Esophagus squamous epithelium (tissue), 5 donors: ENCODE results near the gene TMEM164. TPM values are rescaled to one million over a fixed set of nuclear protein-coding genes. Genes with fewer than 3 reads are reported as not detected.

Experiments used
- DNase-seq: peaks from one replicate; lab custom pipeline; 2025; lab: John Stamatoyannopoulos, UW
- H3K27ac ChIP-seq, 4 donors: fragments of 200-600 bp; sonication (generic); one replicate each; pipeline ENCODE4 v1.5.1; 2016 to 2019; ENCODE audit warnings: mild to moderate bottlenecking in 1 of 4
- H3K27me3 ChIP-seq, 4 donors: fragments of 200-600 bp; sonication (generic); 1 replicate in 3 of 4; 2 replicates in 1 of 4; pipeline versions ENCODE4 v1.5.1 to v1.6.0; 2017 to 2021; ENCODE audit warnings: antibody characterized with exemption in 1 of 4
- H3K36me3 ChIP-seq, 3 donors: fragments of 200-600 bp; sonication (generic); one replicate each; pipeline ENCODE4 v1.5.1; 2016 to 2019
- H3K4me1 ChIP-seq, 3 donors: fragments of 200-600 bp; sonication (generic); one replicate each; pipeline ENCODE4 v1.5.1; 2017 to 2019
- H3K4me3 ChIP-seq, 4 donors: fragments of 200-600 bp; sonication (generic); 1 replicate in 3 of 4; 2 replicates in 1 of 4; pipeline ENCODE4 v1.5.1; 2016 to 2019; ENCODE audit warnings: mild to moderate bottlenecking in 2 of 4, moderate library complexity in 1 of 4
- H3K9me3 ChIP-seq, 3 donors: fragments of 200-600 bp; sonication (generic); one replicate each; pipeline ENCODE4 v1.5.1; 2016 to 2019
- POLR2A ChIP-seq, 4 donors: fragments of 450-650 bp; IDR thresholded peaks; one replicate each; pipeline ENCODE4 v1.6.1; 2017; ENCODE audit warnings: antibody characterized with exemption in 4 of 4, mild to moderate bottlenecking in 4 of 4, moderate library complexity in 3 of 4
- WGBS, 2 donors: methylation state at CpG; one replicate each; pipeline ENCODE4 v1.1.5; 2018; 5-methylcytosine and 5-hydroxymethylcytosine counted together
- intact Hi-C: fragments of 100-400 bp; cut with DNase I; formaldehyde crosslinking; loops from one replicate; pipeline ENCODE4 v1.15.0; 2022
- total RNA-seq, 4 donors: library from RNA; depleted of rRNA; stranded (reverse); fragments of >200 nt; gene quantifications; one replicate each; pipeline ENCODE4 v1.1.0, GENCODE V29; 2016
- TF ChIP-seq, protein P1 (sequence below), 6 experiments: fragments of 450-650 bp in 4 of 6; fragments of 200-600 bp in 2 of 6; sonication (generic) in 2 of 6; IDR thresholded peaks; one replicate each; pipeline ENCODE4 v1.5.1; 2016 to 2019; ENCODE audit warnings: antibody characterized with exemption in 6 of 6, mild to moderate bottlenecking in 4 of 6, moderate library complexity in 4 of 6
- donor health status: DM: yes; HTN: yes; CAD: no.

The TMEM164 gene
- total RNA-seq, 4 donors from 2014 or later, result 18.5 to 27.3 (median 23.6) TPM

DNA sequence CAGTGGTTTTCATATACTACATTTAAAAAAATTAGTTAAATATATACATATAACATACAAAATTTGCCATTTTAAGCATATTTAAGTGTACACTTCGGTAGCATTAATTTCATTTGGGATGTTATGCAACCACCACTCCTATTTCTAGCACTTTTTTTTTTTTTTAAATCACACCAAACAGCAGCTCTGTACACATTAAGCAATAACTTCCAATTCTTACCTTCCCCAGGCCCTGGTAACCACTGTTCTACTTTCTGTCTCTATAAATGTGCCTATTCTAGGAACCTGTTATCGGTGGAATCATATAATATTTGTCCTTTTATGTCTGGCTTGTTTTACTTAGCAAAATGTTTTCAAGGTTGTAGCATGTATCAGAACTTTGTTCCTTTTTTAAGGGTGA lies 39.1 kb downstream of the TMEM164 start:
- Histone ChIP-seq H3K27ac (no peak overlapping the region), H3K4me3 (no peak overlapping the region), H3K9me3 (no peaks in the 10 kb centered on the region), H3K36me3 (no peaks in the 10 kb centered on the region), H3K4me1 (no peaks in the 10 kb centered on the region), H3K27me3 (no peaks in the 10 kb centered on the region)
- intact Hi-C loops, result no loop called here
- no peak for DNase-seq
- 71 to 76% methylated on average over 2 of the region's 2 CpGs for WGBS, 2 donors
- TF ChIP-seq, protein P1, sequence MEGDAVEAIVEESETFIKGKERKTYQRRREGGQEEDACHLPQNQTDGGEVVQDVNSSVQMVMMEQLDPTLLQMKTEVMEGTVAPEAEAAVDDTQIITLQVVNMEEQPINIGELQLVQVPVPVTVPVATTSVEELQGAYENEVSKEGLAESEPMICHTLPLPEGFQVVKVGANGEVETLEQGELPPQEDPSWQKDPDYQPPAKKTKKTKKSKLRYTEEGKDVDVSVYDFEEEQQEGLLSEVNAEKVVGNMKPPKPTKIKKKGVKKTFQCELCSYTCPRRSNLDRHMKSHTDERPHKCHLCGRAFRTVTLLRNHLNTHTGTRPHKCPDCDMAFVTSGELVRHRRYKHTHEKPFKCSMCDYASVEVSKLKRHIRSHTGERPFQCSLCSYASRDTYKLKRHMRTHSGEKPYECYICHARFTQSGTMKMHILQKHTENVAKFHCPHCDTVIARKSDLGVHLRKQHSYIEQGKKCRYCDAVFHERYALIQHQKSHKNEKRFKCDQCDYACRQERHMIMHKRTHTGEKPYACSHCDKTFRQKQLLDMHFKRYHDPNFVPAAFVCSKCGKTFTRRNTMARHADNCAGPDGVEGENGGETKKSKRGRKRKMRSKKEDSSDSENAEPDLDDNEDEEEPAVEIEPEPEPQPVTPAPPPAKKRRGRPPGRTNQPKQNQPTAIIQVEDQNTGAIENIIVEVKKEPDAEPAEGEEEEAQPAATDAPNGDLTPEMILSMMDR (IDR thresholded peaks at IDR 0.05), result no peak
- TF ChIP-seq POLR2A (IDR thresholded peaks at IDR 0.05), result no peak

DNA sequence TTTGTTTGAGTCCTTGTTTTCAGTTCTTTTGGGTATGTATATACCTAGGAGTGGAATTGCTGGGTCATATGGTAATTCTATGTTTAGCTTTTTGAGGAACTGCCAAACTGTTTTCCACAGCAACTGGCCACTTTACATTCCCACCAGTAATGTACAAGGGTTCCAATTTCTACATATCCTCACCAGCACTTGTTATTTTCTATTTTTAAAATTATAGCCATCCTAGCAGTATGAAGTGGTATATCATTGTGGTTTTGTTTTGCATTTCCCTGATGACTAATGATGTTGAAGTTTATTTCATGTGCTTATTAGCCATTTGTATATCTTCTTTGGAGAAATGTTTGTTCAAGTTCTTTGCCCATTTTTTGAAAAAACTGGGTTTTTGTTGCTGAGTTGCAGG lies 39.6 kb downstream of the TMEM164 start:
- intact Hi-C loops, result no loop called here
- TF ChIP-seq, protein P1 (IDR thresholded peaks at IDR 0.05), result no peak
- no peak for TF ChIP-seq POLR2A (IDR thresholded peaks at IDR 0.05)

DNA sequence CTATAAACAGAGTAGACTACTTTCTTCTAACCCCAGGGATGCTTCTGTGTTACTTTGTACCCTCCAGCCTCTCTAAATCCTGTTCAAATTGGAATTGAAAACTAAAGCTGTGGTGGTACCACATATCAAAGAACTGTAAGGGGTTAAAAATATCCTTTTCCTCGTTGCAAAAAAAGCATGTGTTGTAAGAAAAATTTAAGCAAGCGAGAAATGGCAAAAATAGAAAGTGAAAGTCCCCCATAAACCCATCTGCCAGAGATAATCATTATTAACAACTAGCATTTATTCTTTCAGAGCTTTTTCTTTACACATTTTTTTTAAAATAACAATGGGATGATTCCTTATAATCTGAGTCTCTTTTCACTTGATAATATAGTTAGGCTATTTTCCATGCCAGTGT lies 40.6 kb downstream of the TMEM164 start:
- no peaks in the 10 kb centered on the region for H3K36me3 ChIP-seq
- 13 to 26% methylated on average over 2 of the region's 2 CpGs for WGBS, 2 donors
- intact Hi-C loops, result no loop called here
- H3K4me3 ChIP-seq, result no peak overlapping the region
- DNase-seq, result no peak
- no peaks in the 10 kb centered on the region for H3K27me3 ChIP-seq
- no peaks in the 10 kb centered on the region for H3K9me3 ChIP-seq
- TF ChIP-seq POLR2A (IDR thresholded peaks at IDR 0.05), result no peak
- TF ChIP-seq, protein P1 (IDR thresholded peaks at IDR 0.05), result no peak
- H3K27ac ChIP-seq, result no peak overlapping the region
- no peaks in the 10 kb centered on the region for H3K4me1 ChIP-seq

More for the DNA sequence above, 39.6 kb downstream of the TMEM164 start:
- Histone ChIP-seq H3K27me3 (no peaks in the 10 kb centered on the region), H3K4me3 (no peak overlapping the region), H3K9me3 (no peaks in the 10 kb centered on the region), H3K36me3 (no peaks in the 10 kb centered on the region), H3K4me1 (no peaks in the 10 kb centered on the region), H3K27ac (no peak overlapping the region)
- DNase-seq, result no peak

DNA sequence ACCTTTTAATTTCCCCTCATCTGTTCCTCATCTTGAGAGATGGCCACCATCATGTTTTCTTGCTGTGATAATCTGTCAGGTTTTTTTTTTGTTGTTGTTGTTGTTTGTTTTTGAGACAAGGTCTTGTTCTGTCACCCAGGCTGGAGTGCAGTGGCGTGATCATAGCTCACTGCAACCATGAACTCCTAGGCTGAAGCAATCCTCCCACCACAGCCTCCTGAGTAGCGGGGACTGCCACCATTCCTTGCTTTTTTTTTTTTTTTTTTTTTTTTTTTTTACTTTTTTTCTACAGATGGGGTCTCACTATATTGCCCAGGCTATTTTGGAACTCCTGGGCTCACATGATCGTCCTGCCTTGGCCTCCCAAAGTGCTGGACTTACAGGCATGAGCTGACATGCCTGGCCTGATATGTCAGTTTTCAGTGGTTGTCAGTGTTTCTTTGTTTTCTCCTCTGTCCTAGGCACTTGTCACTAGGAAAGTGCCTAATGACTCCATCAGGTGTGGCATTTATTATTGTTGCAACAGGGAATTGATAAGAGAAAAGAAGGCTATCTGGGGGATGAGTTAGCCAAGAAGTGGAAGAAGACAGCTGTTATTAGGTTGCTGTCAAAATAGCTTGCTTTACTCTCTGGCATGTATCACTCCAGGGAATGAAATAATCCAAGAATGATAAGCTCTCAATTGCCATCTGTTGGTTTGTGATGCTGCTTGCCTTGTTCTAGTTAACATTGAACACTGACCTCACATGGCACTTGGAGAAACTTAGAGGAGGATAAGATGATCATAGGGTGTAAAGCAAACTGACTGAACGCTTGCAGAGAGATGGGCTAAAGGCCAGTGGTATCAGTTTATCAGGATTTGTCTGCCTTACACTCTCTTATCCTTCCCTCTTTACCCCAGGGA lies 41.7 kb downstream of the TMEM164 start:
- no peaks in the 10 kb centered on the region for H3K9me3 ChIP-seq
- no peak for DNase-seq
- H3K4me1 ChIP-seq, result no peaks in the 10 kb centered on the region
- intact Hi-C loops, result no loop called here
- 62 to 80% methylated on average over 3 to 4 of the region's 4 CpGs for WGBS, 2 donors
- H3K36me3 ChIP-seq, result no peaks in the 10 kb centered on the region
- no peaks in the 10 kb centered on the region for H3K27me3 ChIP-seq
- no peak overlapping the region for H3K27ac ChIP-seq
- H3K4me3 ChIP-seq, result no peak overlapping the region
- TF ChIP-seq, protein P1 (IDR thresholded peaks at IDR 0.05), result no peak
- TF ChIP-seq POLR2A (IDR thresholded peaks at IDR 0.05), result no peak

DNA sequence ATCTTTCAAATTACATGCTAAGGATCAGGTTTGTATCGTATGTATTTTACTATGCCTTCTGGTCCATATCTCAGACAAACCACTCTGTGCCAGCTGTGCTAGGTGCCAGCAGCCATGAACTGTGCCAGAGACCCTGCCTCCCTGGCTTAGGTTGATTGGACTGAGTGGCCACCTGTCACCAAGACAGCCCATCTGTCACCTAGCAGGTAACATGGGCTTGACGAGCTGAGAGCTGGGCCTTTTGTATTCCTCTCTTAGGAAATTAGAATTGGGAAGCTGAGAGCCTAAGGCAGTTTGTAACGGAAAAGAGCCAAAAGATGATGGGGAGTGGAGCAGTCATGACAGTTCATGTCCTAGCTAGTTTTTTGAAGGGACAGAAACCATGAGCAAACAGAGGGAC lies 42.5 kb downstream of the TMEM164 start:
- H3K4me3 ChIP-seq, result no peak overlapping the region
- intact Hi-C loops, result no loop called here
- DNase-seq, result no peak
- no peaks in the 10 kb centered on the region for H3K4me1 ChIP-seq
- TF ChIP-seq, protein P1 (IDR thresholded peaks at IDR 0.05), result no peak
- TF ChIP-seq POLR2A (IDR thresholded peaks at IDR 0.05), result no peak
- WGBS, 2 donors, result 52 to 71% methylated on average over 2 to 3 of the region's 3 CpGs
- no peaks in the 10 kb centered on the region for H3K27me3 ChIP-seq
- no peak overlapping the region for H3K27ac ChIP-seq
- H3K9me3 ChIP-seq, result no peaks in the 10 kb centered on the region
- H3K36me3 ChIP-seq, result no peaks in the 10 kb centered on the region
